ENCODE data around the gene PMM2.

PMM2 gene

GRCh38 chr16:8855972-8856371, 58.3 kb downstream of the PMM2 start:
- no peak overlapping the region for H3K4me3 ChIP-seq (ENCODE audit: low read depth, low read length)
- no peak for DNase-seq (ENCODE audit: low read depth)
- TF ChIP-seq, protein P1, sequence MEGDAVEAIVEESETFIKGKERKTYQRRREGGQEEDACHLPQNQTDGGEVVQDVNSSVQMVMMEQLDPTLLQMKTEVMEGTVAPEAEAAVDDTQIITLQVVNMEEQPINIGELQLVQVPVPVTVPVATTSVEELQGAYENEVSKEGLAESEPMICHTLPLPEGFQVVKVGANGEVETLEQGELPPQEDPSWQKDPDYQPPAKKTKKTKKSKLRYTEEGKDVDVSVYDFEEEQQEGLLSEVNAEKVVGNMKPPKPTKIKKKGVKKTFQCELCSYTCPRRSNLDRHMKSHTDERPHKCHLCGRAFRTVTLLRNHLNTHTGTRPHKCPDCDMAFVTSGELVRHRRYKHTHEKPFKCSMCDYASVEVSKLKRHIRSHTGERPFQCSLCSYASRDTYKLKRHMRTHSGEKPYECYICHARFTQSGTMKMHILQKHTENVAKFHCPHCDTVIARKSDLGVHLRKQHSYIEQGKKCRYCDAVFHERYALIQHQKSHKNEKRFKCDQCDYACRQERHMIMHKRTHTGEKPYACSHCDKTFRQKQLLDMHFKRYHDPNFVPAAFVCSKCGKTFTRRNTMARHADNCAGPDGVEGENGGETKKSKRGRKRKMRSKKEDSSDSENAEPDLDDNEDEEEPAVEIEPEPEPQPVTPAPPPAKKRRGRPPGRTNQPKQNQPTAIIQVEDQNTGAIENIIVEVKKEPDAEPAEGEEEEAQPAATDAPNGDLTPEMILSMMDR (IDR thresholded peaks at IDR 0.05; ENCODE audit: control insufficient read depth, extremely low read depth, insufficient read depth) = no peak

- DNase-seq (ENCODE audit: low read depth) = no peak
- TF ChIP-seq, protein P1 (IDR thresholded peaks at IDR 0.05; ENCODE audit: control insufficient read depth, extremely low read depth, insufficient read depth) = no peak
- H3K4me3 ChIP-seq (ENCODE audit: low read depth, low read length) = no peak overlapping the region
Measured at GRCh38 chr16:8858994-8859912, 61.6 kb downstream of the PMM2 start.

GRCh38 chr16:8859913-8860881, 62.6 kb downstream of the PMM2 start:
- TF ChIP-seq, protein P1 (IDR thresholded peaks at IDR 0.05; ENCODE audit: control insufficient read depth, extremely low read depth, insufficient read depth) = no peak
- no peak for DNase-seq (ENCODE audit: low read depth)

DNA sequence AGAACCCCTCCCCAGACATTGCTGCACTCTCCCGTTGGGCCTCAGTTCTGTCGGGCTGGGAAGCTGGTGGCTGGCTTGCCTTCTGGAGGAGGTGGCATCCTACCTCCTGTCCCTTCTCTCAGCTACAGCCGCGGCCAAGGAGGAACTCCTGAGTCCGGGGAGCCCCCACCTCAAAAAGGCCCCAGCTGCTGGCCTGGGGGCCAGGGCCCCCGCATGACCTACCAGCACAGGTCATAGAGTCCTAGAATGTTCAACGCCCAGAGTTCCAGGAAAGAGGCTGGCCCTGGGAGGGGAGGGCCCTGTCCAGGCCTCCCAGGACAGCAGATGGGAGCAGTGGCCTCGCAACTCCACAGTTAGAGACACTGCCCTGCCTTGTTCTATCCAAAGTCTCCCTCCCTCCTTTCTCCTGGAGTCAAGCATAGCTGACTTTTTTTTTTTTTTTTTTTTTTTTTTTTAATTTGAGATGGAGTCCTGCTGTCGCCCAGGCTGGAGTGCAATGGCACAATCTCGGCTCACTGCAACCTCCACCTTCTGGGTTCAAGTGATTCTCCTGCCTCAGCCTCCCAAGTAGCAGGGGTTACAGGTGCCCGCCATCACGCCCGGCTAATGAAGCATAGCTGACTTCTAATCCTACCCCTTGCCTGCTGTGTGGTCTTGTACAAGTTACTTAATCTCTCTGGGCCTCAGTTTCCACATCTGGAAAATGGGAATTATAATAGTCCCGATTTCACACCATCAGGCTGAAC, 64.1 kb downstream of the PMM2 start:
- no peak for DNase-seq (ENCODE audit: low read depth)
- TF ChIP-seq, protein P1 (IDR thresholded peaks at IDR 0.05; ENCODE audit: control insufficient read depth, extremely low read depth, insufficient read depth) = no peak
- no peak overlapping the region for H3K4me3 ChIP-seq (ENCODE audit: low read depth, low read length)

More at GRCh38 chr16:8859913-8860881, 62.6 kb downstream of the PMM2 start:
- no peak overlapping the region for H3K4me3 ChIP-seq (ENCODE audit: low read depth, low read length)

DNA sequence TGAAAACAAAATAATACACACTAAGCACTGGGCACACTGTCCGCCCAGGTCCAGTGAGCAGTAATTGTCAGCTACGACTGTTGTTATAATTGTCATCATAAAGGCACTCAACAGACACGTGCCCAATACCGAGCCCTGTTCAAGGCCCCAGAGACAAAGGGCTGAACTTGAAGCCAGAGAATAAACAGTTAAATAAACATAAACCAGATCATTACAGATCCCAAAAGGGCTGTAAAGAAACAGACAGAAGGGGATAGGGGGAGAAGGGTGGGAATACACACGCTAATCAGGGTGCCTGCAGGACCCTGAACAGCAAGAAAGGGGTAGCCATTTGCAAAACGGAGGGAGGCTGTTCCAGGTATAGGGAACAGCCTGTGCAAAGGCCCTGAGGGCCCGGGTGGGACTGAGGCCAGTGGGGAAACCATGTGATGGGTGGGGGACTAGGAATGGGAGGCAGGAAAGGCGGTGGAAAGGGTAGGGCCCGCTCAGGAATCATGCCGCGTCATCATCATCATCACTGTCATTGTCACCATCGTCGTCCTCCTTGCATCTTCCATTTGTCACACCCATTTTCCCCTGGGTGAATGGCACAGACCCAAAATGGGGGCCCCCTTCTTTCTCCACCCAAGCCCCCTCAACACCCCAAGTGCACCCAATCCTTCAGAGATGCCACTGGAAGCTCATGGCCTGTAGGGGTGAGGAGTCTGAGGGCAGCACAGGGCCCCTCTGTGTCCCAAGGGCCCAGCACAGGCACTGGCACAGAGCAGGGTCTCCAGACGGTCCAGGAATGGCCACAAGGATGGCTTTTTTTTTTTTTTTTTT, 64.9 kb downstream of the PMM2 start:
- DNase-seq (ENCODE audit: low read depth) = no peak
- TF ChIP-seq, protein P1 (IDR thresholded peaks at IDR 0.05; ENCODE audit: control insufficient read depth, extremely low read depth, insufficient read depth) = no peak
- no peak overlapping the region for H3K4me3 ChIP-seq (ENCODE audit: low read depth, low read length)

Data from LNCaP clone FGC (cell line).